Stimulated activated CD4-positive, alpha-beta T cell treated with anti-CD3 and anti-CD28 coated beads, TNF-alpha, amount 100 ng/mL, for 24 hours (primary cell): ENCODE results near the gene PLOD3.

ENCODE experiments used
- DNase-seq, 3 experiments: peaks; one replicate each; pipeline ENCODE4 v3.0.0-alpha.2; 2020; ENCODE audit warnings: low read depth in 3 of 3

Gene PLOD3

GRCh38 chr7:101179117-101179516 is 38.3 kb downstream of the PLOD3 start:
- no peak for DNase-seq

- no peak for DNase-seq
These were observed 39.7 kb downstream of the PLOD3 start for GRCh38 chr7:101177644-101178043.

GRCh38 chr7:101175664-101176063 is 41.7 kb downstream of the PLOD3 start:
- no peak for DNase-seq

DNA sequence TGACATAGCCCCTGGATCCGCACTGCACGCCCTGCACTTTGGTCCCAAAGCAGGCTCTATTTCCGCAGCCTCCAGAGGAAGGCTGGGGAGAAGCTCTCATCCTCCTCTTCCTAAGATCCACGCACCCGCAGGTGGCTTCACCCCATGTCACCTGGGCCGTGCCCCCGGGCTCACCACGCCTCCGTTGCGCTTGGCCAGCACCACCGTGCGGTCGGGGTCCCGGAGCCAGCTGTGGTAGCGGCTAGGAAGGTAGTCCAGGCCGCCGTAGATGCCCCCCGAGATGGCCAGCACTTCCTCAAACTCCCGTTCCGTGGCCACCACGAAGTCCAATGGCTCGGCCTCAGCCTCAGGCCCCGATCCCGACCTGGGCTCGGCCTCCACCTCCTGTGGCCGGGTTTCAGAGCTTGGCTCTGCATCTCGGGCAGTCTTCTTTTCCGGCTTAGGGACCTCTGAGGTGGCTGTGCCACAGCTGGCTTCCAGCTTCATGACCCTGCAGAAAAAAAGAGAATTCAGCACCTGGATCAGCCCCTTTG is 43.0 kb downstream of the PLOD3 start:
- no peak for DNase-seq

GRCh38 chr7:101173752-101174244 is 43.6 kb downstream of the PLOD3 start:
- DNase-seq, result peak in 1 of 3 experiments; percentile 67

GRCh38 chr7:101172854-101173751 is 44.3 kb downstream of the PLOD3 start:
- DNase-seq, result no peak

GRCh38 chr7:101172005-101172853 is 45.2 kb downstream of the PLOD3 start:
- DNase-seq, result no peak

- DNase-seq, result no peak
These were observed 45.9 kb downstream of the PLOD3 start for GRCh38 chr7:101171442-101171837.

DNA sequence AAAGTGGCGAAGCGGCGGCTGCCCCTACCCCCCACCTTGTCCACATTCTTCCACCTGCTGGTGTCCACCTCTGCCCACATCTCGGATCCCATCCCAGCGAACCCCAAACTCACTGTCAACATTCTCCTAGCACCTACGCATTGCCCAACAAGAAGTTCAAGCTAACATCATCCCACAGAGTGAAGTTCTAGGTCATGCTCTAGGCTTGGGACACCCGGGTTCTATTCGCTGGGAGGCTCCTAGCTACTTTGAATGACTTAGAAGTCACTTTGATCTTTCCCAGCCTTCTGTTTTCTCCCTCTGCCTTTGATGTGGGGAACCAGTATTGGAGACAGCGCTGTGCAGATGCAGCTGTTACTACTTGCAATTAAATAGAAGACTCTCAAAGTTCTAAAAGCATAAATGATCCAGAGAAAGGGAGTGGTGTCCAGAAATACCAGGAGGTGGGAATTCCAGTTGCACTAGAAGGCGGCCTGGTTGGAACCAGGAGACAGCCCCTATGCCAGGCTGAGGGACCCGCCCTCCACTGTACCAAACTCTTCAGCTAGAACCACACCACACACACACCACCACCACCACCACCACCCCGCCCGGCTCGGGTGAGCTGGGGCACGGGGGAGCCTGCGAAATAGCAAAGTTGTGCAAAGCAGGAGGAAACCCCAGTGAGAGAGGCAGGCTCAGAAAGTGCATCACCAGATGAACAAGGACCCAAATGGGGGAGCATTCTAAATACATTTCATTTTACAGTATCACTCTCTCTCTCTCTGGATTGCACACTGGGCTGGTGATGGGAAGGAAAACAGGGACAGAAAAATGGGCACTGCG is 46.6 kb downstream of the PLOD3 start:
- no peak for DNase-seq

GRCh38 chr7:101169838-101170551 is 47.4 kb downstream of the PLOD3 start:
- peak; percentile 56 to 82 (median 62) for DNase-seq

DNA sequence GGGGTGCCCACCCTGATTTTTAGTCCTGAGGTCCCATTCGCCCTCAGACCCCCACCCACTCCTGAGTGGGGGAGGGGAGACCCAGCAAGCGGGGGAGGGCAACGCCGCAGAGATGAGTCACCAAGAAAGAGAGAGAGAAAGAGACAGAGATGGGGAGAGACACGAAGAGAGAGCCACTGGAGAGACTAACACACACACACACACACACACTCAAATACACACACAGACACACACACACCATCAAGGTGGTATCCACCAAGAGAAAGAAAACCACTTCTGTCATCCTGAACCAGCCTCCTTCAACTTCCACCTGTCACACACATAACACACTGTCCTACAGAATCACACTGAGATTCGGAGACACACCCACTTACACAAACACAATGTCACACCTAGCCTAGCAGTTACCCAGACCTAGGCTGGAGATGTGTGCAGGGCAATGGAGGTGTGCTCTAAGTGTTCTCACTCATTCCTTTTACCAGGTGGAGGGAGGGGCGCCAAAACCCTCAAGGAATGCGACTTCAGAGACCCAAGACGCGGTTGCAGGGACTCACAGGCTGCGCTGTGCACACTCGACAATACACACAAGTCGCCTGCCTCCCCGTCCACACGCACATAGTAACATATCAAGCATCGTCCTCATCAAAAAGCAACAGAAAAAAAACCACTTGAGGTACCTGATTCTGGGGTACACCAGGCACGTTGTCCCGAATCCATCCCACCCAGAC is 48.1 kb downstream of the PLOD3 start:
- no peak for DNase-seq

DNA sequence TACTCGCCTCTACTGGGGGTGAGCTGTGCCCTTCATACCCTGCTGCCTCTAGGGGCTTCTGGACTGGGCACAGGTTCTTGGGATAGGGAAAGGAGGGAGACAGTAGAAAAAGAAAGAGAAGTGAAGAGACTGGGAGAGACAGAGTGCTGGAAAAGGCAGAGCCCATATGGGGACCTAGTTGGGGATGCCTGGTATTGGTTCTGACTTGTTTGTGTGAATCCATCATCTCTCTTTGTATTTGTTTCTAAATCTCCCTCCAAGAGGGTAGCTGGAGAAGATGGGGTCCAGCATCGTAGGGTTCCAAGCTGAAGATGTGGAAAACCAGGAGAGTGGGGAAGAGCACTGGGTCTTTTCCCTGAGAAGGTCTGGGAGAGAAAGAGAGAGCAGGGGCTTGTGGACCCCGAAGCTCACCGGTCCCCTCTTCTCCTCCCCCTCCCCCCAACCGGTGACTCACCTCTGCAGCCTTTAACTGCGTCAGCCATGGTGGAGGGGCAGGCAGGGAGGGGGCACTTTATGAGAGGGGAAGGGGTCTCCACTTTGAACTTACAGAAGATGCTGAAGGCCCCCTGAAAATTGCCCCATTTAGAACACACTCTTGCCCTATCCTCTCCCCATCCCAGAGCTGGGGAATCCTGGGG is 48.9 kb downstream of the PLOD3 start:
- DNase-seq, result no peak

DNA sequence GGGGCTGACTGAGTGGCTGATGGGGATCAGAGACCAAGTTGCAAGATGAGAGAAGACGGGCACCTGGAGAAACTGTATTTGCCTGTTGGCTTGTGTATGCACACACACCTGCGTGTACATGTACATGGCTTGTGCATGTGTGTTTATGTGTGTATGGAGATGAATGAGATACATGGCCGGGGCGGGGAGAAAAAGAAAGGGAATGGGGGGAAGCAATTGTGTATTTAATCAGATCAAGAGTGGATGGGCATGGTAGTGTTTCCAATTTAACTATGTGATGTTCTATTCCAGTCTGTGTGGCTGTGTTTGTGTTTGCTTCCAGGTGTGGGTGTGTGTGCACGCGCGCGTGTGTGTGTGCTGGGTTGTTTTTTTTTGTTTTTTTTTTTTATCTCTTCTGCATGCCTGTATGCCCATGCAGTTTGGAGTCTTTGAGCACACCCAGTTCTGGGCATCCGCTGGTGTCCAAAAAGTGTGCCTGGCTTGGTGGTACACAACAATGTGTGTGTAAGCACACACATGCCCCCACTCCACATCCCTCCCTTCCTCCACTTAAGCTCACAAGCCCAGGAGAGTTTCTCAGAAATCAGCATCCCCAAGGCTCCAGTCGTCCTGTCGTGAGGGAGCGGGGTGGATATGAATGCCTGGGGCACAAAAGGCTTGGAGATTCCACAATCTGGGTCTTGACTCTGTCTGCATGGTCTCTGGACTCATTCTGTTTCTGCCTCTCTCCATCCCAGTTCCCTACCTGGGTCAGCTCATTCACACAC is 49.6 kb downstream of the PLOD3 start:
- DNase-seq, result no peak

- DNase-seq, result no peak
These were observed 50.3 kb downstream of the PLOD3 start for GRCh38 chr7:101166909-101167644.

DNA sequence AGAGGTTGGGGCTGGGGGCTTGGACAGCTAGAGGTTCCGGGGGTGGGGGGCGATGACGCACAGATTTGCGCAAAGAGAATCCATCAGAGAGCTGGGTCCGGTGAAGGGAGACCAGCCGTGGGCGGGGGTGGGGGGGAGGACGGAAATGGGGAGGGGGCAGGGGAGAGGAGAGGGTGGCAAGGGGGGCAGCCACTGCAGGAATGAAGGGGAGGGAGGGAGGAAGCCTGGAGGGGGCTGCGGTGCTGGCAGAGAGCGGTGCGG is 50.8 kb downstream of the PLOD3 start:
- DNase-seq, result no peak

DNA sequence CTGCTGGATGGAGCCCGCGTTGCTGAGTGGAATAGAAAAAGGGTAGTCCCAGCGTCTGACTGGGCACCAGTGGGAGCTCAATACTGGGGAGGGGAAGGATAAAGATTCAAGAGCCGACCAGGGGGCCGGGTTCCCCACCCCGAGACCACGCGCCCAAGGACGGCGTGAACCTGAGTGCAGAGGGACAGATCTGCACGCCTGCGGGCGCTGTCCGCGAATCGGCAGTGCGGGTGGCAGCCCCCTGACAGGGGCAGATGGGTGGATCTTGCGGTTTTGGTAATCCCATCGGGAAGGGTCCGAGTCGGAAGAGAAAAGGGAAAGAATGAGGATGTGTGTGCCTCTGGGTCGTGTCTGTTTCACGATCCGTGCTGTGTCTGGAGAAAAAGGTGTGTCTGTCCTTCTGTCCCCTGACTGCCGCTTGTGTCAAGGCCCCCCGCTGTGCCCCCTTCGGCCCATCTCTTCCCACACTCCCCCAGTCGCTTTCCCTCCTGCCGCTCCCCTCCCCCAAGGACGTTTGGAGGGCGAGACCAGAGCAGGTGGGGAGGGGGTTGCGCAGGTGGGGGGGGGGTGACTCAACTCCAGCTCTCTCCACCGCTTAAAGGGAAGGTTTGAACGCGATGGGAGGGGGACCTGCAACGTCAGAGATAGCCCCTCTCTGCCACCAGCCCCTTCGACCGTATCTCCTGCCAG is 51.3 kb downstream of the PLOD3 start:
- no peak for DNase-seq

DNA sequence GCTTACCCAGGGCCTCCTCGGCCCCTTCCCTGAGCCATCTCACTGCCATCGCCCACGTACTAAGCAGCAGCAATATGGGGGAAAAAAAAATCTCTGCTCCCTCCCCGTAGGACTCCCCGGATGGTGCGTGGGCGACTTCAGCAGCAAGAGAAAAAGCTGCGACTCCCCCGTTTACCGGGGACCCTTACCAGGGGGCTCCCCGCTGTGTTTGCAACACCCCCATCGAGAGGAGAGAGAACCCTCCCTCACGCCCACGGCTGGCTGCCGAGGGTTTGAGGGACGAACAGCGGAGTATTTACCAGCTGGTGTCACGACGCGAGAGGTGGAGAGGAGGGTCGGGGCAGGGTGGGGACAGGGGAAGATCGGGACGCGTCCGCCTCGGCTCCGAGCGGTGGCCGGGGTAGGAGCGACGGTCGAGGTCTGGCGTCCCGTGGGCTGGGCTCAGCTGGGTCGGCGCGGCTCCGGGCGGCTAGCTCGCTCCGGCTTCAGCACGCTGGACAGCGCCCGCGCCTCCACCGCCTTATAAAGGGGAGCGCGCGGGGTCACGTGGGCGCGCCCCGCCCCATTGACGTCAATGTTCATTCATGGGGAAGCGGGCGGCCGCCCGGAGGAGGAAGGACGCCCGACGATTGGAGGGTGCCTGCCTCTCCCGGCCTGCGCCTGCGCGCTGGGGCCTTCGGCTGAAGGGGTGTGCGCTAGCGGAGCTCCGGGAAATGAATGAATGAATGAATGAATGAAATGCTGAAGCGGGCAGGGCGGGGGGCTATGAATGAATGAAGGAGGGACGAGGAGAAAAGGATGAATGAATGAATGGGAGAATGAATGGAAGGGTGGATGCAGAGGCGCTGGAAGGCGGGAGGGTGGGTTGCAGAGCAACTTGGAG is 52.1 kb downstream of the PLOD3 start, which contains the start of gene VGF:
TSS of gene VGF (minus strand) at position 495 of the 883 bp plus-strand sequence. CDS start 726 bp downstream, outside the sequence.
- DNase-seq, result peak; percentile 82 to 93 (median 82)
